ENCODE results near the gene TBC1D9B.

DNA sequence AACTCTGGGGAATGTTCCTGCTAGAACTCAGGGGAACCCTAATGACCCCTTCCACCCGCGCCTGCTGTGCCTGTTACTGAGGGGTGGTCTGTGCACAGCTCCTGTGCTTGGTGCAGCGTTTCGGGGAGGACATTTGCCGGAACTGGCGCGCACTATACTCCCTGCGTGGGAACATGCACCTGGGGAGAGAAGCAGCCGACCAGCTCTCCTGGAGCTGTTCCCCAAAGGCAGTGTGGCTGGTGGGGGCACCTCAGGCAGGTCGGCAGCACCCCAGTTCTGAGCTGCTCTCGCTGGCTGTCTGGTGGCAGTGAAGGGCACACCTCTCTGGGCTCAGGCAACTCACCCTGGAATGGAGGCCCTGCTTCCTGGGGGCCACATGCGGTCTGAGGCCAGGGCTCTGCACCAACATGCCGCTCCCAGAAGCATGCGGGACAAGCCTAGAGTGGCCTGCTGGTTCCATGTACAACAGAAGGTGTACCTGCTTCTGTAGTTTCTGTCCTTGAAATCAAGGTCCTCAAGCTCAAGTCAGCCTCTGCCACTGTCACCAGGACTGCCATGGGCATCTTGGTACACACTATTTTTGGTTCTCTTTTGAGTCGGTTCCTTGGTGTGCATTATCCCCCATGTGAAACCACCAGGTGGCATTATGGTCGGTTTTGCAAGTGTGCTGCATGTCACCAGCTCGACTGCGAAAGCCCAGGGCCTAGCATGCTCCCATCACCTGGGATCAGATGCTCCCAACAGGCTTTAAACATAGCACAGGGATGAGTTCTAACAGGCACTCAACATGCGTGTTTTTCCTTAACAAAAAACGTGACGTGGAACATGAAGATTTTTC is 41.2 kb downstream of the TBC1D9B start:
- TF ChIP-seq CTCF (IDR thresholded peaks at IDR 0.05) (no peak), ZFX (IDR thresholded peaks at IDR 0.05; ENCODE audit: borderline replicate concordance) (no peak)

All from 22Rv1 (cell line).